ENCODE data around the gene EEFSEC. TPM values are rescaled to one million over a fixed set of nuclear protein-coding genes. Genes with fewer than 3 reads are reported as not detected.
A peak's percentile ranks its signal among the peaks of the same experiment; 100 is the strongest.

EEFSEC gene
- total RNA-seq, 2 donors from 2014 or later: 14.0 to 14.7 TPM

GRCh38 chr3:128430301-128430700 lies 277.0 kb downstream of the EEFSEC start:
- Mint-ChIP-seq H3K27ac (no peak overlapping the region), H3K27me3 (peaks cover 58% of the 10 kb centered on the region), H3K4me1 (peaks cover 7% of the 10 kb centered on the region), H3K36me3 (ENCODE audit: low read depth) (peaks cover 12% of the 10 kb centered on the region), H3K4me3 (no peak overlapping the region)
- H3K9me3 ChIP-seq (ENCODE audit: control insufficient read depth, low read length, poor library complexity, severe bottlenecking): no peaks in the 10 kb centered on the region
- DNase-seq: no peak
- ATAC-seq: no peak

GRCh38 chr3:128430731-128431130 lies 277.4 kb downstream of the EEFSEC start:
- peaks cover 7% of the 10 kb centered on the region for H3K4me1 Mint-ChIP-seq
- H3K4me3 Mint-ChIP-seq: no peak overlapping the region
- no peak for ATAC-seq
- DNase-seq: no peak
- no peaks in the 10 kb centered on the region for H3K9me3 ChIP-seq (ENCODE audit: control insufficient read depth, low read length, poor library complexity, severe bottlenecking)
- no peak overlapping the region for H3K27ac Mint-ChIP-seq
- H3K36me3 Mint-ChIP-seq (ENCODE audit: low read depth): peaks cover 12% of the 10 kb centered on the region
- peaks cover 61% of the 10 kb centered on the region for H3K27me3 Mint-ChIP-seq

- Mint-ChIP-seq H3K4me3 (peak overlapping the region; percentile 79), H3K36me3 (ENCODE audit: low read depth) (peaks cover 12% of the 10 kb centered on the region), H3K4me1 (peaks cover 10% of the 10 kb centered on the region), H3K27me3 (peaks cover 72% of the 10 kb centered on the region), H3K27ac (no peak overlapping the region)
- DNase-seq (no peak), ATAC-seq (no peak)
- H3K9me3 ChIP-seq (ENCODE audit: control insufficient read depth, low read length, poor library complexity, severe bottlenecking): no peaks in the 10 kb centered on the region
Measured at GRCh38 chr3:128431803-128432300, 278.6 kb downstream of the EEFSEC start.

GRCh38 chr3:128432301-128432970 lies 279.2 kb downstream of the EEFSEC start:
- peaks cover 73% of the 10 kb centered on the region for H3K27me3 Mint-ChIP-seq

GRCh38 chr3:128432971-128433836 lies 279.9 kb downstream of the EEFSEC start:
- Mint-ChIP-seq H3K27me3 (peaks cover 71% of the 10 kb centered on the region), H3K27ac (no peak overlapping the region)
- DNase-seq: no peak

More at GRCh38 chr3:128432301-128432970, 279.2 kb downstream of the EEFSEC start:
- Mint-ChIP-seq H3K27ac (no peak overlapping the region), H3K4me3 (peak overlapping the region; percentile 79), H3K36me3 (ENCODE audit: low read depth) (peaks cover 12% of the 10 kb centered on the region), H3K4me1 (peaks cover 10% of the 10 kb centered on the region)
- ATAC-seq (no peak), DNase-seq (no peak)
- H3K9me3 ChIP-seq (ENCODE audit: control insufficient read depth, low read length, poor library complexity, severe bottlenecking): no peaks in the 10 kb centered on the region

GRCh38 chr3:128433837-128434165 lies 280.5 kb downstream of the EEFSEC start:
- no peak overlapping the region for H3K4me3 Mint-ChIP-seq
- no peak for ATAC-seq
- no peaks in the 10 kb centered on the region for H3K9me3 ChIP-seq (ENCODE audit: control insufficient read depth, low read length, poor library complexity, severe bottlenecking)
- peaks cover 69% of the 10 kb centered on the region for H3K27me3 Mint-ChIP-seq
- H3K36me3 Mint-ChIP-seq (ENCODE audit: low read depth): peaks cover 12% of the 10 kb centered on the region
- no peak overlapping the region for H3K27ac Mint-ChIP-seq
- DNase-seq: no peak
- peaks cover 10% of the 10 kb centered on the region for H3K4me1 Mint-ChIP-seq

More at GRCh38 chr3:128432971-128433836, 279.9 kb downstream of the EEFSEC start:
- H3K4me1 Mint-ChIP-seq: peaks cover 10% of the 10 kb centered on the region
- peaks cover 12% of the 10 kb centered on the region for H3K36me3 Mint-ChIP-seq (ENCODE audit: low read depth)
- no peak overlapping the region for H3K4me3 Mint-ChIP-seq
- no peaks in the 10 kb centered on the region for H3K9me3 ChIP-seq (ENCODE audit: control insufficient read depth, low read length, poor library complexity, severe bottlenecking)
- no peak for ATAC-seq

- peaks cover 12% of the 10 kb centered on the region for H3K36me3 Mint-ChIP-seq (ENCODE audit: low read depth)
Measured at GRCh38 chr3:128434524-128434923, 281.2 kb downstream of the EEFSEC start.

GRCh38 chr3:128435058-128435457 lies 281.8 kb downstream of the EEFSEC start:
- H3K36me3 Mint-ChIP-seq (ENCODE audit: low read depth): peaks cover 12% of the 10 kb centered on the region
- no peaks in the 10 kb centered on the region for H3K9me3 ChIP-seq (ENCODE audit: control insufficient read depth, low read length, poor library complexity, severe bottlenecking)
- DNase-seq (no peak), ATAC-seq (no peak)
- H3K27ac Mint-ChIP-seq: no peak overlapping the region
- peaks cover 74% of the 10 kb centered on the region for H3K27me3 Mint-ChIP-seq
- H3K4me1 Mint-ChIP-seq: peaks cover 10% of the 10 kb centered on the region
- no peak overlapping the region for H3K4me3 Mint-ChIP-seq

More at GRCh38 chr3:128434524-128434923, 281.2 kb downstream of the EEFSEC start:
- no peak overlapping the region for H3K4me3 Mint-ChIP-seq
- DNase-seq: no peak
- no peak for ATAC-seq
- no peaks in the 10 kb centered on the region for H3K9me3 ChIP-seq (ENCODE audit: control insufficient read depth, low read length, poor library complexity, severe bottlenecking)
- peaks cover 73% of the 10 kb centered on the region for H3K27me3 Mint-ChIP-seq
- H3K27ac Mint-ChIP-seq: no peak overlapping the region
- peaks cover 10% of the 10 kb centered on the region for H3K4me1 Mint-ChIP-seq

GRCh38 chr3:128435561-128435960 lies 282.3 kb downstream of the EEFSEC start:
- Mint-ChIP-seq H3K36me3 (ENCODE audit: low read depth) (peaks cover 11% of the 10 kb centered on the region), H3K27ac (no peak overlapping the region), H3K4me3 (no peak overlapping the region), H3K4me1 (peaks cover 10% of the 10 kb centered on the region), H3K27me3 (peaks cover 74% of the 10 kb centered on the region)
- no peaks in the 10 kb centered on the region for H3K9me3 ChIP-seq (ENCODE audit: control insufficient read depth, low read length, poor library complexity, severe bottlenecking)
- no peak for ATAC-seq
- DNase-seq: no peak

- H3K4me3 Mint-ChIP-seq: no peak overlapping the region
- no peaks in the 10 kb centered on the region for H3K9me3 ChIP-seq (ENCODE audit: control insufficient read depth, low read length, poor library complexity, severe bottlenecking)
- DNase-seq (no peak), ATAC-seq (no peak)
- no peak overlapping the region for H3K27ac Mint-ChIP-seq
- peaks cover 10% of the 10 kb centered on the region for H3K4me1 Mint-ChIP-seq
- peaks cover 73% of the 10 kb centered on the region for H3K27me3 Mint-ChIP-seq
- H3K36me3 Mint-ChIP-seq (ENCODE audit: low read depth): peaks cover 10% of the 10 kb centered on the region
Measured at GRCh38 chr3:128436214-128436613, 282.9 kb downstream of the EEFSEC start.

- ATAC-seq (no peak), DNase-seq (no peak)
- Mint-ChIP-seq H3K4me3 (no peak overlapping the region), H3K36me3 (ENCODE audit: low read depth) (no peaks in the 10 kb centered on the region), H3K4me1 (peaks cover 3% of the 10 kb centered on the region), H3K27ac (no peak overlapping the region), H3K27me3 (peaks cover 66% of the 10 kb centered on the region)
- no peaks in the 10 kb centered on the region for H3K9me3 ChIP-seq (ENCODE audit: control insufficient read depth, low read length, poor library complexity, severe bottlenecking)
Measured at GRCh38 chr3:128438488-128439072, 285.3 kb downstream of the EEFSEC start.

GRCh38 chr3:128439226-128439625 lies 285.9 kb downstream of the EEFSEC start:
- H3K9me3 ChIP-seq (ENCODE audit: control insufficient read depth, low read length, poor library complexity, severe bottlenecking): no peaks in the 10 kb centered on the region
- H3K27me3 Mint-ChIP-seq: peaks cover 63% of the 10 kb centered on the region
- H3K36me3 Mint-ChIP-seq (ENCODE audit: low read depth): no peaks in the 10 kb centered on the region
- ATAC-seq: no peak
- no peak overlapping the region for H3K27ac Mint-ChIP-seq
- no peak overlapping the region for H3K4me3 Mint-ChIP-seq
- DNase-seq: no peak
- peaks cover 3% of the 10 kb centered on the region for H3K4me1 Mint-ChIP-seq

GRCh38 chr3:128442070-128442469 lies 288.8 kb downstream of the EEFSEC start:
- Mint-ChIP-seq H3K27ac (no peak overlapping the region), H3K27me3 (peaks cover 43% of the 10 kb centered on the region), H3K36me3 (ENCODE audit: low read depth) (no peaks in the 10 kb centered on the region), H3K4me1 (no peaks in the 10 kb centered on the region), H3K4me3 (no peak overlapping the region)
- H3K9me3 ChIP-seq (ENCODE audit: control insufficient read depth, low read length, poor library complexity, severe bottlenecking): no peaks in the 10 kb centered on the region
- DNase-seq (no peak), ATAC-seq (no peak)

Data from T-helper 17 cell (primary cell).